H9 (cell line): ENCODE measurements around the gene GRID2IP. TPM values are rescaled to one million over a fixed set of nuclear protein-coding genes. Genes with fewer than 3 reads are reported as not detected.
"Not testable (repeated sequence)": the region's sequence is repeated elsewhere in the genome, so short reads cannot be mapped to it uniquely, and the experiment has no call there.

ENCODE experiments used
- DNase-seq: peaks from one replicate; pipeline ENCODE4 v3.0.0-alpha.2; 2017
- H2AFZ ChIP-seq: one replicate; pipeline ENCODE4 v1.6.1; 2013; ENCODE audit warnings: mild to moderate bottlenecking, low read length, control low read depth, moderate library complexity
- H2AK5ac ChIP-seq: 2 replicates; pipeline ENCODE4 v1.6.1; 2013; ENCODE audit warnings: low read length, control low read depth, mixed read lengths; ENCODE audit not compliant: insufficient read length
- H2BK120ac ChIP-seq: one replicate; pipeline ENCODE4 v1.6.1; 2013; ENCODE audit warnings: low read depth, mild to moderate bottlenecking, low read length, control low read depth, inconsistent platforms; ENCODE audit not compliant: poor library complexity, severe bottlenecking
- H2BK12ac ChIP-seq: 2 replicates; pipeline ENCODE4 v1.6.1; 2013; ENCODE audit warnings: low read length, control low read depth, mixed read lengths, low read depth; ENCODE audit not compliant: insufficient read length
- H2BK15ac ChIP-seq: 2 replicates; pipeline ENCODE4 v1.6.1; 2013; ENCODE audit warnings: low read depth, low read length, control low read depth
- H2BK20ac ChIP-seq: one replicate; pipeline ENCODE4 v1.6.1; 2013; ENCODE audit warnings: low read depth, mild to moderate bottlenecking, low read length, control low read depth, inconsistent platforms; ENCODE audit not compliant: poor library complexity, severe bottlenecking
- H2BK5ac ChIP-seq: 2 replicates; pipeline ENCODE4 v1.6.1; 2013; ENCODE audit warnings: low read length, control low read depth, mixed read lengths; ENCODE audit not compliant: insufficient read length
- H3K14ac ChIP-seq: 2 replicates; pipeline ENCODE4 v1.6.1; 2013; ENCODE audit warnings: low read length, control low read depth; ENCODE audit not compliant: insufficient read depth
- H3K18ac ChIP-seq: 2 replicates; pipeline ENCODE4 v1.6.1; 2013; ENCODE audit warnings: low read depth, mild to moderate bottlenecking, mixed read lengths, low read length, control low read depth; ENCODE audit not compliant: insufficient read length
- H3K23ac ChIP-seq: 2 replicates; pipeline ENCODE4 v1.6.1; 2013; ENCODE audit warnings: low read length, control low read depth, mixed read lengths, low read depth; ENCODE audit not compliant: insufficient read length
- H3K23me2 ChIP-seq: 2 replicates; pipeline ENCODE4 v1.6.1; 2013; ENCODE audit warnings: low read depth, mild to moderate bottlenecking, mixed read lengths, low read length, control low read depth; ENCODE audit not compliant: insufficient read length, poor library complexity, severe bottlenecking
- H3K27ac ChIP-seq: 2 replicates; pipeline ENCODE4 v1.5.1; 2013; ENCODE audit warnings: low read length, control low read depth, mixed read lengths, low read depth; ENCODE audit not compliant: insufficient read length
- H3K27me3 ChIP-seq: 2 replicates; pipeline ENCODE4 v1.6.1; 2013; ENCODE audit warnings: low read length, control low read depth, inconsistent platforms; ENCODE audit not compliant: insufficient read depth
- H3K4ac ChIP-seq: 2 replicates; pipeline ENCODE4 v1.6.1; 2013; ENCODE audit warnings: low read depth, mild to moderate bottlenecking, control low read depth, inconsistent platforms, low read length, moderate library complexity
- H3K4me1 ChIP-seq: 2 replicates; pipeline ENCODE4 v1.6.1; 2013; ENCODE audit warnings: low read length, control low read depth, inconsistent platforms; ENCODE audit not compliant: insufficient read depth
- H3K4me2 ChIP-seq: 2 replicates; pipeline ENCODE4 v1.6.1; 2013; ENCODE audit warnings: low read length, control low read depth, mixed read lengths; ENCODE audit not compliant: insufficient read length, insufficient read depth
- H3K56ac ChIP-seq: 2 replicates; pipeline ENCODE4 v1.6.1; 2013; ENCODE audit warnings: low read depth, mild to moderate bottlenecking, mixed read lengths, low read length, control low read depth; ENCODE audit not compliant: insufficient read length
- H3K79me1 ChIP-seq: 2 replicates; pipeline ENCODE4 v1.6.1; 2013; ENCODE audit warnings: low read depth, mild to moderate bottlenecking, moderate library complexity, low read length, control low read depth, inconsistent platforms; ENCODE audit not compliant: insufficient read depth, poor library complexity, severe bottlenecking
- H3K79me2 ChIP-seq: 2 replicates; pipeline ENCODE4 v1.6.1; 2013; ENCODE audit warnings: low read length, control low read depth, inconsistent platforms; ENCODE audit not compliant: insufficient read depth
- H3K9ac ChIP-seq: 2 replicates; pipeline ENCODE4 v1.6.1; 2013; ENCODE audit warnings: low read length, control low read depth, mixed read lengths; ENCODE audit not compliant: insufficient read length; ENCODE audit errors: extremely low read depth
- H3K9me3 ChIP-seq: one replicate; pipeline ENCODE4 v1.6.1; 2013; ENCODE audit warnings: low read depth, low read length, inconsistent platforms; ENCODE audit not compliant: control insufficient read depth
- H3T11ph ChIP-seq: one replicate; pipeline ENCODE4 v1.6.1; 2013; ENCODE audit warnings: mild to moderate bottlenecking, low read length, control low read depth, inconsistent platforms
- H4K20me1 ChIP-seq: one replicate; pipeline ENCODE4 v1.6.1; 2013; ENCODE audit not compliant: control insufficient read depth, insufficient read length, insufficient read depth
- H4K5ac ChIP-seq: 2 replicates; pipeline ENCODE4 v1.6.1; 2013; ENCODE audit warnings: low read depth, mild to moderate bottlenecking, mixed read lengths, low read length, control low read depth; ENCODE audit not compliant: insufficient read length
- H4K8ac ChIP-seq: replicated peaks from 2 replicates; pipeline ENCODE4 v1.6.1; 2013; ENCODE audit warnings: low read length, control low read depth, mixed read lengths, low read depth; ENCODE audit not compliant: insufficient read length
- H4K91ac ChIP-seq: 2 replicates; pipeline ENCODE4 v1.6.1; 2013; ENCODE audit warnings: low read depth, mild to moderate bottlenecking, moderate library complexity, mixed read lengths, low read length, control low read depth; ENCODE audit not compliant: insufficient read length
- H3K27ac Mint-ChIP-seq, 3 experiments: 2 replicates in 2 of 3; 3 replicates in 1 of 3; pipeline ENCODE4 v1.8.0; 2020 to 2021; ENCODE audit warnings: mixed read lengths in 3 of 3, mild to moderate bottlenecking in 1 of 3, moderate library complexity in 1 of 3
- H3K27me3 Mint-ChIP-seq: 2 replicates; pipeline ENCODE4 v1.8.0; 2021; ENCODE audit warnings: low read depth, mild to moderate bottlenecking, moderate library complexity, mixed read lengths
- H3K36me3 Mint-ChIP-seq, 3 experiments: 2 replicates in 2 of 3; 3 replicates in 1 of 3; pipeline ENCODE4 v1.8.0; 2020 to 2021; ENCODE audit warnings: low read depth in 3 of 3, mixed read lengths in 3 of 3; ENCODE audit not compliant: insufficient read depth in 1 of 3
- H3K4me1 Mint-ChIP-seq, 2 experiments: 2 replicates each; pipeline ENCODE4 v1.8.0; 2020; ENCODE audit warnings: mixed read lengths in 2 of 2
- H3K4me3 Mint-ChIP-seq, 2 experiments: 2 replicates in 1 of 2; 3 replicates in 1 of 2; pipeline ENCODE4 v1.8.0; 2020 to 2021; ENCODE audit warnings: mild to moderate bottlenecking in 2 of 2, mixed read lengths in 2 of 2, moderate library complexity in 1 of 2
- H3K9me3 Mint-ChIP-seq, 2 experiments: 2 replicates in 1 of 2; 3 replicates in 1 of 2; pipeline ENCODE4 v1.8.0; 2020; ENCODE audit warnings: mild to moderate bottlenecking in 2 of 2, mixed read lengths in 2 of 2, moderate library complexity in 1 of 2
- WGBS: extraction: QIAGEN DNeasy Blood & Tissue Kit; methylation state at CpG from one replicate; pipeline ENCODE4 v1.1.7; 2013; ENCODE audit warnings: missing lambda C conversion rate, low lambda C conversion rate, mixed read lengths; ENCODE audit not compliant: insufficient read length; ENCODE audit errors: extremely low coverage; 5-methylcytosine and 5-hydroxymethylcytosine counted together
- total RNA-seq: library from RNA; stranded (reverse); gene quantifications from 2 replicates; pipeline ENCODE4 v1.2.1, GENCODE V29; 2021
- TF ChIP-seq, protein P1 (sequence below): fragments of 200-600 bp; sonication (generic); conservative IDR thresholded peaks from 3 replicates; pipeline ENCODE4 v1.8.0; 2021; ENCODE audit warnings: antibody characterized with exemption, mild to moderate bottlenecking

Gene GRID2IP
- total RNA-seq, 1 experiment from 2014 or later, result 1.7 TPM

DNA sequence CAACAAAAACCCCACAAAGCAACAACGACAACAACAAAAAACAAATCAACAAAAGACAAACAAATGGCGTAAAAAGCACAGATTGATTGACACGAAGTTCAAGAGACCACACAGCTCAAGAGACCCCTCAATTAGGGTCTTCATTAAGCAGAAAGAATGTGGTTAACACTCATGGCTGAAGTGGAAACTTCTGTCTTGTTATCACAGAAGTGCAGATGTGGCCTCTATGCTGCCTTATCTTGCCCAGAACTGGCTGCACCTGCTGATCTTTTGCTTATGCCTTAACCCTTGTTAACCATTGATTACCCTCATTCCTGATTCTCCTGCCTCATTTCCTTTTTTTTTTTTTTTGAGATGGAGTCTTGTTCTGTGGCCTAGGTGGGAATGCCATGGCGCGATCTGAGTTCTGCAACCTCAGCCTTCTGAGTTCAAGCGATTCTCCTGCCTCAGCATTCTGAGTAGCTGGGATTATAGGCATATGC, 100.0 kb downstream of the GRID2IP start:
- Mint-ChIP-seq H3K27ac (no peak overlapping the region), H3K4me3 (peak overlapping the region in 1 of 2 experiments; percentile 55; a peak in 1 of 5 replicates)
- TF ChIP-seq, protein P1, sequence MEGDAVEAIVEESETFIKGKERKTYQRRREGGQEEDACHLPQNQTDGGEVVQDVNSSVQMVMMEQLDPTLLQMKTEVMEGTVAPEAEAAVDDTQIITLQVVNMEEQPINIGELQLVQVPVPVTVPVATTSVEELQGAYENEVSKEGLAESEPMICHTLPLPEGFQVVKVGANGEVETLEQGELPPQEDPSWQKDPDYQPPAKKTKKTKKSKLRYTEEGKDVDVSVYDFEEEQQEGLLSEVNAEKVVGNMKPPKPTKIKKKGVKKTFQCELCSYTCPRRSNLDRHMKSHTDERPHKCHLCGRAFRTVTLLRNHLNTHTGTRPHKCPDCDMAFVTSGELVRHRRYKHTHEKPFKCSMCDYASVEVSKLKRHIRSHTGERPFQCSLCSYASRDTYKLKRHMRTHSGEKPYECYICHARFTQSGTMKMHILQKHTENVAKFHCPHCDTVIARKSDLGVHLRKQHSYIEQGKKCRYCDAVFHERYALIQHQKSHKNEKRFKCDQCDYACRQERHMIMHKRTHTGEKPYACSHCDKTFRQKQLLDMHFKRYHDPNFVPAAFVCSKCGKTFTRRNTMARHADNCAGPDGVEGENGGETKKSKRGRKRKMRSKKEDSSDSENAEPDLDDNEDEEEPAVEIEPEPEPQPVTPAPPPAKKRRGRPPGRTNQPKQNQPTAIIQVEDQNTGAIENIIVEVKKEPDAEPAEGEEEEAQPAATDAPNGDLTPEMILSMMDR, result no peak

DNA sequence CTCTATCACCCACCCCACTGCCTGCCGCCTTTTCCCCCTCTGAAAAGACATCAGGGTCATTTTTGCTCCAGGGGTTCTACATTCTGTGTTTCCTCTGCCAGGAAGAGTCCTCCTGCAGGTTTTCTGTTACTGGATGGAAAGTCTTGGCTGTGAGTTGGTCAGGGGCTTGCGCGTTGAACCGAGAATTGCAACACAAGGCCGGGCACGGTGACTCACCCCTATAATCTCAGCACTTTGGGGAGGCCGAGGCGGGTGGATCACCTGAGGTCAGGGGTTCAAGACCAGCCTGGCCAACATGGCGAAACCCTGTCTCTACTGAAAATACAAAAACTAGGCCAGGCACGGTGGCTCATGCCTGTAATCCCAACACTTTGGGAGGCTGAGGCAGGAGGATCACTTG, 100.7 kb downstream of the GRID2IP start:
- H4K5ac ChIP-seq, H4K91ac ChIP-seq, H4K20me1 ChIP-seq, H3K27me3 ChIP-seq, H3K27ac Mint-ChIP-seq, H2AFZ ChIP-seq, H3K56ac ChIP-seq, DNase-seq, H2BK20ac ChIP-seq, H3K4me2 ChIP-seq, H2BK12ac ChIP-seq, H2AK5ac ChIP-seq, H2BK120ac ChIP-seq, H3K14ac ChIP-seq, H3K9ac ChIP-seq, H3K4ac ChIP-seq, H3K79me2 ChIP-seq, H3K27ac ChIP-seq, H3K23ac ChIP-seq, H3K4me3 Mint-ChIP-seq, H3K23me2 ChIP-seq, H3K79me1 ChIP-seq, H3K4me1 ChIP-seq, H2BK15ac ChIP-seq, H3K4me1 Mint-ChIP-seq, H2BK5ac ChIP-seq, H3K9me3 Mint-ChIP-seq, H4K8ac ChIP-seq, H3K9me3 ChIP-seq, H3K27me3 Mint-ChIP-seq, H3K18ac ChIP-seq, H3T11ph ChIP-seq: not testable (repeated sequence)
- no CpG with 5 or more reads among the region's 10 CpGs for WGBS
- H3K36me3 Mint-ChIP-seq, result peaks cover 4 to 12% (median 5%) of the 10 kb centered on the region in 3 experiments

More for the DNA sequence above, 100.0 kb downstream of the GRID2IP start:
- Histone ChIP-seq H3K79me2 (no peaks in the 10 kb centered on the region; the same call in 1 of the 2 replicates), H2BK5ac (no peak overlapping the region), H2AK5ac (no peak overlapping the region), H3K27ac (no peak overlapping the region), H3K9ac (no peak overlapping the region), H3K23me2 (peaks cover 3% of the 10 kb centered on the region), H3K4ac (no peak overlapping the region), H2BK20ac (no peak overlapping the region), H3K56ac (no peak overlapping the region), H3K4me1 (no peaks in the 10 kb centered on the region), H3K79me1 (no peaks in the 10 kb centered on the region), H3K18ac (no peak overlapping the region), H4K8ac (no peak overlapping the region), H4K20me1 (no peaks in the 10 kb centered on the region), H2BK120ac (no peak overlapping the region), H3T11ph (no peak overlapping the region), H4K91ac (no peak overlapping the region), H2AFZ (no peak overlapping the region), H3K14ac (no peak overlapping the region), H3K9me3 (no peaks in the 10 kb centered on the region), H2BK15ac (no peak overlapping the region), H2BK12ac (no peak overlapping the region), H4K5ac (no peak overlapping the region), H3K23ac (no peak overlapping the region), H3K4me2 (no peak overlapping the region), H3K27me3 (no peaks in the 10 kb centered on the region)
- peaks cover 0 to 7% of the 10 kb centered on the region in 2 experiments; a peak in 2 of 4 replicates for H3K4me1 Mint-ChIP-seq
- H3K36me3 Mint-ChIP-seq, result peaks cover 0 to 6% (median 0%) of the 10 kb centered on the region in 3 experiments; a peak in 2 of 7 replicates
- H3K9me3 Mint-ChIP-seq, result no peaks in the 10 kb centered on the region
- no CpG with 5 or more reads among the region's 6 CpGs for WGBS
- no peak for DNase-seq
- no peaks in the 10 kb centered on the region for H3K27me3 Mint-ChIP-seq
